ENCODE measurements around the gene PLSCR5.

PLSCR5 gene

GRCh38 chr3:146554151-146554760, 50.9 kb downstream of the PLSCR5 start:
- Histone ChIP-seq H3K9ac (ENCODE audit: low read length) (no peak overlapping the region), H3K79me2 (ENCODE audit: insufficient read depth, low read length) (no peaks in the 10 kb centered on the region), H3K27ac (ENCODE audit: low read depth, low read length, poor library complexity, severe bottlenecking) (no peak overlapping the region), H3K9me2 (ENCODE audit: low read depth, low read length) (no peaks in the 10 kb centered on the region), H3K27me3 (ENCODE audit: insufficient read depth, low read length) (no peaks in the 10 kb centered on the region), H3K4me1 (ENCODE audit: insufficient read depth, low read length, severe bottlenecking) (no peaks in the 10 kb centered on the region), H2AFZ (ENCODE audit: low read length) (no peak overlapping the region), H3K4me3 (ENCODE audit: low read depth, low read length, poor library complexity, severe bottlenecking) (no peak overlapping the region), H3F3A (ENCODE audit: insufficient read depth, low read length) (no peaks in the 10 kb centered on the region), H4K20me1 (ENCODE audit: insufficient read depth, low read length) (no peaks in the 10 kb centered on the region), H3K36me3 (ENCODE audit: insufficient read depth, low read length) (no peaks in the 10 kb centered on the region), H3K9me3 (ENCODE audit: low read length) (no peaks in the 10 kb centered on the region), H3K4me2 (ENCODE audit: low read length) (no peak overlapping the region)
- no peak for TF ChIP-seq EZH2 (IDR thresholded peaks at IDR 0.05; ENCODE audit: borderline replicate concordance, low read length)

GRCh38 chr3:146550743-146551510, 54.2 kb downstream of the PLSCR5 start:
- Histone ChIP-seq H3K79me2 (ENCODE audit: insufficient read depth, low read length) (no peaks in the 10 kb centered on the region), H3K9me3 (ENCODE audit: low read length) (no peaks in the 10 kb centered on the region), H3K27ac (ENCODE audit: low read depth, low read length, poor library complexity, severe bottlenecking) (no peak overlapping the region), H3F3A (ENCODE audit: insufficient read depth, low read length) (no peaks in the 10 kb centered on the region), H3K4me1 (ENCODE audit: insufficient read depth, low read length, severe bottlenecking) (no peaks in the 10 kb centered on the region), H4K20me1 (ENCODE audit: insufficient read depth, low read length) (no peaks in the 10 kb centered on the region), H3K4me2 (ENCODE audit: low read length) (no peak overlapping the region), H3K27me3 (ENCODE audit: insufficient read depth, low read length) (no peaks in the 10 kb centered on the region), H3K4me3 (ENCODE audit: low read depth, low read length, poor library complexity, severe bottlenecking) (no peak overlapping the region), H3K36me3 (ENCODE audit: insufficient read depth, low read length) (no peaks in the 10 kb centered on the region), H2AFZ (ENCODE audit: low read length) (no peak overlapping the region), H3K9ac (ENCODE audit: low read length) (no peak overlapping the region), H3K9me2 (ENCODE audit: low read depth, low read length) (no peaks in the 10 kb centered on the region)
- TF ChIP-seq CTCF (IDR thresholded peaks at IDR 0.05; ENCODE audit: low read length), result no peak
- TF ChIP-seq EZH2 (IDR thresholded peaks at IDR 0.05; ENCODE audit: borderline replicate concordance, low read length), result no peak

GRCh38 chr3:146550070-146550615, 55.0 kb downstream of the PLSCR5 start:
- Histone ChIP-seq H3K4me2 (ENCODE audit: low read length) (no peak overlapping the region), H3K79me2 (ENCODE audit: insufficient read depth, low read length) (no peaks in the 10 kb centered on the region), H3F3A (ENCODE audit: insufficient read depth, low read length) (no peaks in the 10 kb centered on the region), H2AFZ (ENCODE audit: low read length) (no peak overlapping the region), H3K9me3 (ENCODE audit: low read length) (no peaks in the 10 kb centered on the region), H3K4me1 (ENCODE audit: insufficient read depth, low read length, severe bottlenecking) (no peaks in the 10 kb centered on the region), H3K9ac (ENCODE audit: low read length) (no peak overlapping the region), H3K9me2 (ENCODE audit: low read depth, low read length) (no peaks in the 10 kb centered on the region), H4K20me1 (ENCODE audit: insufficient read depth, low read length) (no peaks in the 10 kb centered on the region), H3K4me3 (ENCODE audit: low read depth, low read length, poor library complexity, severe bottlenecking) (no peak overlapping the region), H3K27me3 (ENCODE audit: insufficient read depth, low read length) (no peaks in the 10 kb centered on the region), H3K27ac (ENCODE audit: low read depth, low read length, poor library complexity, severe bottlenecking) (no peak overlapping the region), H3K36me3 (ENCODE audit: insufficient read depth, low read length) (no peaks in the 10 kb centered on the region)
- TF ChIP-seq CTCF (IDR thresholded peaks at IDR 0.05; ENCODE audit: low read length) (no peak), EZH2 (IDR thresholded peaks at IDR 0.05; ENCODE audit: borderline replicate concordance, low read length) (no peak)
